Measurements from ENCODE around the gene NLGN1. TPM values are rescaled to one million over a fixed set of nuclear protein-coding genes. Genes with fewer than 3 reads are reported as not detected.

NLGN1 gene
- total and polyA plus RNA-seq, 12 donors, result 0.88 to 19.9 (median 12.6) TPM

DNA sequence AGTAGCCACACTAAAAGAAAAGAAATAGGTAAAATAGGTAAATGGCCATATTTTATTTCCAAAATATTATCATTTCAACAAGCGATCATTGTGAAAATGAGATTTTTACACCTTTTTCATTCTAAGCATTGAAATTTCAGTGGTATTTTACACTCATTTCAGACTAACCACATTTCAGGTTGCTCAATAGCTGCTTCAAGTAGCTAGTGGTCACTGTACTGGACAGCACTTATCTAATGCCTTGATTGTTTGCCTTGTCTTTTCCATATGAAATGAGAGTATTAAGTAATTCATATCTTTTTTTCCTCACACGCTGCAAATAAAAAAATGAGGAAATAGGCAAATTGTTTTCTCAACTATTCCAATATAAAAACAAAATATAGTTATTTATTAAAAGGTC is 332.8 kb downstream of the NLGN1 start:
- H3K27ac ChIP-seq, result no peak overlapping the region
- no peaks in the 10 kb centered on the region for H3K36me3 ChIP-seq
- no peak for DNase-seq
- WGBS, 2 donors, result 89 to 92% methylated on average over 2 of the region's 2 CpGs
- no peaks in the 10 kb centered on the region for H3K9me3 ChIP-seq
- no peak overlapping the region for H3K4me3 ChIP-seq
- no peaks in the 10 kb centered on the region for H3K4me1 ChIP-seq
- H3K27me3 ChIP-seq, result no peaks in the 10 kb centered on the region
- TF ChIP-seq, protein P1, sequence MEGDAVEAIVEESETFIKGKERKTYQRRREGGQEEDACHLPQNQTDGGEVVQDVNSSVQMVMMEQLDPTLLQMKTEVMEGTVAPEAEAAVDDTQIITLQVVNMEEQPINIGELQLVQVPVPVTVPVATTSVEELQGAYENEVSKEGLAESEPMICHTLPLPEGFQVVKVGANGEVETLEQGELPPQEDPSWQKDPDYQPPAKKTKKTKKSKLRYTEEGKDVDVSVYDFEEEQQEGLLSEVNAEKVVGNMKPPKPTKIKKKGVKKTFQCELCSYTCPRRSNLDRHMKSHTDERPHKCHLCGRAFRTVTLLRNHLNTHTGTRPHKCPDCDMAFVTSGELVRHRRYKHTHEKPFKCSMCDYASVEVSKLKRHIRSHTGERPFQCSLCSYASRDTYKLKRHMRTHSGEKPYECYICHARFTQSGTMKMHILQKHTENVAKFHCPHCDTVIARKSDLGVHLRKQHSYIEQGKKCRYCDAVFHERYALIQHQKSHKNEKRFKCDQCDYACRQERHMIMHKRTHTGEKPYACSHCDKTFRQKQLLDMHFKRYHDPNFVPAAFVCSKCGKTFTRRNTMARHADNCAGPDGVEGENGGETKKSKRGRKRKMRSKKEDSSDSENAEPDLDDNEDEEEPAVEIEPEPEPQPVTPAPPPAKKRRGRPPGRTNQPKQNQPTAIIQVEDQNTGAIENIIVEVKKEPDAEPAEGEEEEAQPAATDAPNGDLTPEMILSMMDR (IDR thresholded peaks at IDR 0.05), result no peak
- intact Hi-C loops (cut with DNase I), result no loop called here
- no peak for ATAC-seq

DNA sequence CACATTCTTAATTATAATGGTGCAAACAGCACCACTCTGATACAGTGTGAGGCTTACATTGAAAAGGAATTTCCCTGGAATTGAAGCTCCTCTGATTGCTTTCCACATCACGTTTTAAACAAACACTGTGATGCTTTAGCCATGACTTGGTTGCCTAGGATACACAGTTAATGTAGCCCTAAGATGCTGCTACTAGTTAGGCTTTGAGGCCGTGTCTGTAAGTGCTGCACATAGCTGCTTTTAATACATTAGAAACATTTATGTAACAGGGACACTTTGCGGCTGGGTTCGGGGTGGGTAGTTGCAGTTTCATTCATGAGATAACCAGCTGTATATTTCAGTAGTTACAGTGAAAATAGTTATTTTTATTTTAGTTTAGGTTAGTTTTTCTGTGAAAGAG is 334.7 kb downstream of the NLGN1 start:
- no peak for DNase-seq
- no peaks in the 10 kb centered on the region for H3K9me3 ChIP-seq
- 77 to 81% methylated on average over 4 of the region's 4 CpGs for WGBS, 2 donors
- TF ChIP-seq, protein P1 (IDR thresholded peaks at IDR 0.05), result no peak
- ATAC-seq, result no peak
- no peaks in the 10 kb centered on the region for H3K36me3 ChIP-seq
- intact Hi-C loops (cut with DNase I), result no loop called here
- H3K4me3 ChIP-seq, result no peak overlapping the region
- no peak overlapping the region for H3K27ac ChIP-seq
- H3K27me3 ChIP-seq, result no peaks in the 10 kb centered on the region
- no peaks in the 10 kb centered on the region for H3K4me1 ChIP-seq

DNA sequence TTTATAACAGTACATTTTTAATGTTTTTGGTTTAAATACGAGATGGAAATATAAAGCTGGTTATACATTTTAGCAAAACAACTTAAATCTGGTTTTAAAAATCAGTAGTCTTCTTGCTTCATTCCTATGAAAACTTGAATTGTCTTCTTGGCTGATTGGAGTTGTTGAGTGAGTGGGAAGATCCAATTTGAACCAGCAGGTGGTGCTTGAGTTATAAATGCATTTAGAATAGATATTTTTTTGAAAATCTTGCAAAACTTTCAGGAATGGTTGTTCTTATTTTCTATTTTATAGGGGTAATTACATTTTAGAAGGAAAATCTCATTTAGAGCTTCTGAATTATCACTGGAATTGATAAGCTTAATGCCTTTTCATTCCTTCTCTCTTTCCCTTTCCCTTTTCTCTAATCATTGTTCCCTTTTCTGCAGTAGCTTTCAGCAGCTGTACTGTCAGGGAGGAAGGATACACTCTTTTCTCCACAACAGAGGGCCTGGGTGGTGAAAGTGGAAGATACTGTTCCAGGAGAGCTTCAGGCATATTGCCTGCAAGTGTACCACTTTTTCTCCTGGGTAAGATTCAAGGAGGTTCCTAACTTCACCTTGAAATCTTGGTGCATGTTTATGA is 335.6 kb downstream of the NLGN1 start:
- TF ChIP-seq, protein P1 (IDR thresholded peaks at IDR 0.05), result peak in 8 of 9 donors; percentile 27 to 59 (median 45)
- ATAC-seq, result no peak
- intact Hi-C loops (cut with DNase I), result no loop called here
- no peaks in the 10 kb centered on the region for H3K4me1 ChIP-seq
- no peak for DNase-seq
- H3K36me3 ChIP-seq, result no peaks in the 10 kb centered on the region
- WGBS, 2 donors, result 63 to 73% methylated on average over 1 of the region's 1 CpG
- H3K27me3 ChIP-seq, result no peaks in the 10 kb centered on the region
- H3K9me3 ChIP-seq, result no peaks in the 10 kb centered on the region
- no peak overlapping the region for H3K4me3 ChIP-seq
- no peak overlapping the region for H3K27ac ChIP-seq

DNA sequence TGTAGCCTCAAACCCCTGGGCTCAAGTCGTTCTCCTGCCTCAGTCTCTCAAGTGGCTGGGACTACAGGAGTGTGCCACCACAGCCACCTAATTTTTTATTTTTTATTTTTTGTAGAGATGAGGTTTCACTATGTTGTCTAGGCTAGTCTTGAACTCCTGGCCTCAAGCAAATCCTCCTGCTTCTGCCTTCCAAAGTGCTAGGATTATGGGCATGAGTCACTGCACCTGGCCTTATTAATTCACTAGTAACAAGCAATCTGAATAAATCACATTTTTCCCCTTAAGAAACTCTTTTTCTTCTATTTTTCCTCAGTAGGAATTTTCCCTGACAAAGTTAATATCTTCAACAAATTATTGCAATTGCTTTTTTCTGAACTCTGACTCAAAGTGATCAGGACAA is 336.9 kb downstream of the NLGN1 start:
- DNase-seq (no peak), ATAC-seq (no peak)
- intact Hi-C loops (cut with DNase I), result no loop called here
- no peaks in the 10 kb centered on the region for H3K36me3 ChIP-seq
- no peaks in the 10 kb centered on the region for H3K9me3 ChIP-seq
- no peaks in the 10 kb centered on the region for H3K27me3 ChIP-seq
- TF ChIP-seq, protein P1 (IDR thresholded peaks at IDR 0.05), result no peak
- WGBS, 2 donors, result 74 to 86% methylated on average over 1 of the region's 1 CpG
- H3K4me1 ChIP-seq, result no peaks in the 10 kb centered on the region
- no peak overlapping the region for H3K4me3 ChIP-seq
- H3K27ac ChIP-seq, result no peak overlapping the region

Data from heart right ventricle (tissue), 16 donors.